ENCODE measurements around the gene ARHGEF28. TPM values are rescaled to one million over a fixed set of nuclear protein-coding genes. Genes with fewer than 3 reads are reported as not detected.

The ARHGEF28 gene
- total and polyA plus RNA-seq, 2 of the 4 experiments (the other 2 are of a cell fraction), result 3.6 to 16.0 TPM

- Histone ChIP-seq H2BK15ac (ENCODE audit: low read depth, low read length) (peak overlapping the region; percentile 11; the same call in 1 of the 3 replicates), H2BK20ac (ENCODE audit: low read depth, low read length) (no peak overlapping the region), H3K56ac (ENCODE audit: extremely low read depth, insufficient read depth, low read length) (no peak overlapping the region), H2BK5ac (ENCODE audit: low read depth, low read length, poor library complexity, severe bottlenecking) (no peak overlapping the region), H4K5ac (ENCODE audit: low read depth, low read length) (no peak overlapping the region; the same call in 1 of the 2 replicates), H3K79me1 (ENCODE audit: low read depth in 1 of 2, low read length in 2 of 2) (peaks cover 32 to 54% of the 10 kb centered on the region in 2 experiments), H3K4me2 (ENCODE audit: low read depth, low read length) (peak overlapping the region; percentile 24; the same call in 1 of the 2 replicates), H3K4me3 (ENCODE audit: insufficient read depth, low read depth, low read length) (no peak overlapping the region), H3K14ac (replicated peaks; ENCODE audit: low read depth, low read length) (peak overlapping the region; percentile 15; the same call in 1 of the 2 replicates), H3K27me3 (ENCODE audit: control insufficient read depth, insufficient read depth, low read length) (no peaks in the 10 kb centered on the region), H3K4ac (ENCODE audit: low read depth, low read length) (peak overlapping the region; percentile 32; the same call in 1 of the 2 replicates), H4K91ac (ENCODE audit: insufficient read depth, low read depth, low read length) (no peak overlapping the region), H3K27ac (ENCODE audit: insufficient read depth, low read length) (no peak overlapping the region), H4K8ac (ENCODE audit: low read depth in 2 of 2, low read length in 2 of 2) (no peak overlapping the region), H3K18ac (ENCODE audit: low read depth, low read length) (no peak overlapping the region), H3K9me1 (ENCODE audit: insufficient read depth, low read length) (peaks cover 17% of the 10 kb centered on the region), H2AK5ac (ENCODE audit: low read depth, low read length) (0 out of 2 replicates have a peak overlapping the region, but pooled peaks have one; percentile 12), H4K20me1 (ENCODE audit: insufficient read depth, low read length) (no peaks in the 10 kb centered on the region), H2AK9ac (replicated peaks; ENCODE audit: low read depth, low read length, poor library complexity) (no peak overlapping the region), H3K9ac (ENCODE audit: low read depth, low read length) (no peak overlapping the region), H3K23ac (ENCODE audit: low read depth, low read length) (peak overlapping the region; percentile 6; the same call in 1 of the 2 replicates), H3K9me3 (ENCODE audit: control insufficient read depth, insufficient read depth, low read length) (no peaks in the 10 kb centered on the region), H2AFZ (replicated peaks; ENCODE audit: low read length, poor library complexity) (no peak overlapping the region), H2BK120ac (ENCODE audit: low read depth, low read length) (no peak overlapping the region), H3K4me1 (ENCODE audit: control insufficient read depth, insufficient read depth, low read length) (peaks cover 13% of the 10 kb centered on the region), H3K36me3 (ENCODE audit: control insufficient read depth, insufficient read depth, low read length) (no peaks in the 10 kb centered on the region)
- POLR2A ChIA-PET (ENCODE audit: unreplicated experiment), result interaction anchor here (0.7 kb wide), 1 partner anchor 128 kb away, joined by 10 read pairs; no protein-coding TSS in a partner anchor
- ATAC-seq (ENCODE audit: low read depth), result no peak
- DNase-seq, result no peak
- dilution Hi-C loops (cut with HindIII; ENCODE audit: low sequenced_read_pairs, unreplicated experiment) (no loop called here), in situ Hi-C loops (cut with MboI; ENCODE audit: low sequenced_read_pairs) (no loop called here), intact Hi-C loops (cut with micrococcal nuclease) (no loop called here)
- CTCF ChIA-PET, result interaction anchor here (0.8 to 1.8 kb wide), 2 partner anchors 52 to 259 kb away, joined by 3 to 4 read pairs; no protein-coding TSS in a partner anchor
- no peak for TF ChIP-seq ELK1 (IDR thresholded peaks at IDR 0.05; ENCODE audit: borderline replicate concordance, low read depth, low read length)
- no peak for TF ChIP-seq MXI1 (IDR thresholded peaks at IDR 0.05; ENCODE audit: borderline replicate concordance, low read depth, low read length)
- no peak for TF ChIP-seq NFE2L2 (IDR thresholded peaks at IDR 0.05; ENCODE audit: low read depth, low read length)
- TF ChIP-seq RFX5 (IDR thresholded peaks at IDR 0.05; ENCODE audit: low read depth, low read length), result no peak
- TF ChIP-seq RAD21 (IDR thresholded peaks at IDR 0.05; ENCODE audit: low read length), result no peak
- no peak for TF ChIP-seq BHLHE40 (IDR thresholded peaks at IDR 0.05; ENCODE audit: low read depth, low read length)
- no peak for TF ChIP-seq CHD1 (IDR thresholded peaks at IDR 0.05; ENCODE audit: low read depth, low read length)
- no peak for TF ChIP-seq POLR2A (IDR thresholded peaks at IDR 0.05; ENCODE audit: low read depth, low read length)
- TF ChIP-seq MAFK (IDR thresholded peaks at IDR 0.05; ENCODE audit: low read depth, low read length), result no peak
- TF ChIP-seq USF2 (IDR thresholded peaks at IDR 0.05; ENCODE audit: low read depth, low read length), result no peak
- TF ChIP-seq RCOR1 (IDR thresholded peaks at IDR 0.05; ENCODE audit: insufficient replicate concordance, low read length), result no peak
- no peak for TF ChIP-seq CTCF (conservative IDR thresholded peaks at IDR 0.05; ENCODE audit: low read depth, low read length)
- no peak for TF ChIP-seq SMC3 (IDR thresholded peaks at IDR 0.05; ENCODE audit: low read depth, low read length)
- no peak for TF ChIP-seq MAZ (IDR thresholded peaks at IDR 0.05; ENCODE audit: borderline replicate concordance, low read depth, low read length)
- no TSS peak for BruUV-seq (replicated peaks)
- WGBS, 2 experiments (ENCODE audit: extremely low coverage in 2 of 2, insufficient read length in 1 of 2), result no CpG with 5 or more reads among the region's 4 CpGs
Measured at GRCh38 chr5:73642344-73642743, 16.3 kb downstream of the ARHGEF28 start.
